ENCODE measurements around the gene CHRDL2.
"Not testable (repeated sequence)": the region's sequence is repeated elsewhere in the genome, so short reads cannot be mapped to it uniquely, and the experiment has no call there.

The CHRDL2 gene

GRCh38 chr11:74669211-74670160 is 61.7 kb downstream of the CHRDL2 start:
- no peak for DNase-seq

- DNase-seq: no peak
These were observed 67.9 kb downstream of the CHRDL2 start for GRCh38 chr11:74663315-74663714.

- DNase-seq: no peak
These were observed 68.6 kb downstream of the CHRDL2 start for GRCh38 chr11:74662487-74663103.

- not testable (repeated sequence) for DNase-seq
These were observed 72.1 kb downstream of the CHRDL2 start for GRCh38 chr11:74659124-74659523.

GRCh38 chr11:74654976-74655375 is 76.2 kb downstream of the CHRDL2 start:
- DNase-seq: no peak

GRCh38 chr11:74650498-74650897 is 80.7 kb downstream of the CHRDL2 start:
- DNase-seq: no peak

- no peak for DNase-seq
These were observed 82.3 kb downstream of the CHRDL2 start for GRCh38 chr11:74648894-74649293.

- DNase-seq: no peak
These were observed 83.4 kb downstream of the CHRDL2 start for GRCh38 chr11:74647831-74648230.

- no peak for DNase-seq
These were observed 83.8 kb downstream of the CHRDL2 start for GRCh38 chr11:74647404-74647803.

- no peak for DNase-seq
These were observed 84.3 kb downstream of the CHRDL2 start for GRCh38 chr11:74646954-74647353.
